ENCODE data around the gene NCOA7.

Gene NCOA7

DNA sequence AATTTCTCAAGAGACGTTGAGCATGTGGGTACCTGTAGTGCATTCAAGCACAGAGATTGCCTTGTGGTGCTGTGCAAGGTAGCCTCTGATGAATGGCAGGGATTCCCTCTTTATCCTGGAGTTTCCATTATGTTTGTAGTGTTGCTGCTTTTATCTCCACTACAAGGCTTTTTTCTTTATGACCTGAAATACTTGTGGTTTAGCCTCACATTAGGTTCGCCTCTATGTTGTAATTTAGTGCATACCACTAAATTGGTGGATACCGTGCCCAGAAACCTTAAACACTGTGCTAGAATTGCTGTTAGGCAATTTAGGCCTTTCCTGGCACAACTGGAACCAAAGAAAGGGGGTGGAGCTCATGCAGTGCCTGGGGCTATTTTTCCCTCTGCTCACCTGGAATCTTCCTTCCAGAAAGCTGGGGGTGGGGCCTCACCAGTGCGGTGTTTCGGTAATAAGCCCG is 76.8 kb downstream of the NCOA7 start:
- DNase-seq (ENCODE audit: extremely low read depth, insufficient read length): no peak
- TF ChIP-seq, protein P1, sequence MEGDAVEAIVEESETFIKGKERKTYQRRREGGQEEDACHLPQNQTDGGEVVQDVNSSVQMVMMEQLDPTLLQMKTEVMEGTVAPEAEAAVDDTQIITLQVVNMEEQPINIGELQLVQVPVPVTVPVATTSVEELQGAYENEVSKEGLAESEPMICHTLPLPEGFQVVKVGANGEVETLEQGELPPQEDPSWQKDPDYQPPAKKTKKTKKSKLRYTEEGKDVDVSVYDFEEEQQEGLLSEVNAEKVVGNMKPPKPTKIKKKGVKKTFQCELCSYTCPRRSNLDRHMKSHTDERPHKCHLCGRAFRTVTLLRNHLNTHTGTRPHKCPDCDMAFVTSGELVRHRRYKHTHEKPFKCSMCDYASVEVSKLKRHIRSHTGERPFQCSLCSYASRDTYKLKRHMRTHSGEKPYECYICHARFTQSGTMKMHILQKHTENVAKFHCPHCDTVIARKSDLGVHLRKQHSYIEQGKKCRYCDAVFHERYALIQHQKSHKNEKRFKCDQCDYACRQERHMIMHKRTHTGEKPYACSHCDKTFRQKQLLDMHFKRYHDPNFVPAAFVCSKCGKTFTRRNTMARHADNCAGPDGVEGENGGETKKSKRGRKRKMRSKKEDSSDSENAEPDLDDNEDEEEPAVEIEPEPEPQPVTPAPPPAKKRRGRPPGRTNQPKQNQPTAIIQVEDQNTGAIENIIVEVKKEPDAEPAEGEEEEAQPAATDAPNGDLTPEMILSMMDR (IDR thresholded peaks at IDR 0.05; ENCODE audit: insufficient read depth, low read length, poor library complexity, severe bottlenecking): no peak
- Histone ChIP-seq H3K4me3 (replicated peaks; ENCODE audit: low read depth, low read length) (no peak overlapping the region), H3K27me3 (replicated peaks; ENCODE audit: control insufficient read depth, insufficient read depth, low read length) (no peaks in the 10 kb centered on the region), H3K36me3 (ENCODE audit: control insufficient read depth, insufficient read depth, low read length) (no peaks in the 10 kb centered on the region)

DNA sequence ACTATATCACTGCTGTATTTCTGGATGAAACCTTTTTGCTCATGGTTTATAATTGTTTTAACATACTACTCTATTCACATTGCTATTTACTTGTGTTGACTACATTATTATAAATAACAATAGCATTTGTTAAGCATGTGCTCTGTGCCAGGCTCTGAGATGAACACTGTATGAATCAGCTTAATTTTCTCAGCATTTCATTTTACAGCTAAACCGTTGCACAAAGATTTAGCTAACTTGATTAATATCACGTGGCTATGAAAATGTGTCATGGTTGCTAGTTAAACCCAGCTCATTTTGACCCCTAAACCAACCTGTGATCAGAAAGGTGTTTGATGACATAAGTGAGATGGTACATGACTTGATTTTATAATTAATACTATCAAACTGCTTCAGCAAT is 77.5 kb downstream of the NCOA7 start:
- Histone ChIP-seq H3K4me3 (replicated peaks; ENCODE audit: low read depth, low read length) (no peak overlapping the region), H3K27me3 (replicated peaks; ENCODE audit: control insufficient read depth, insufficient read depth, low read length) (no peaks in the 10 kb centered on the region), H3K36me3 (ENCODE audit: control insufficient read depth, insufficient read depth, low read length) (no peaks in the 10 kb centered on the region)
- no peak for DNase-seq (ENCODE audit: extremely low read depth, insufficient read length)
- TF ChIP-seq, protein P1 (IDR thresholded peaks at IDR 0.05; ENCODE audit: insufficient read depth, low read length, poor library complexity, severe bottlenecking): no peak

DNA sequence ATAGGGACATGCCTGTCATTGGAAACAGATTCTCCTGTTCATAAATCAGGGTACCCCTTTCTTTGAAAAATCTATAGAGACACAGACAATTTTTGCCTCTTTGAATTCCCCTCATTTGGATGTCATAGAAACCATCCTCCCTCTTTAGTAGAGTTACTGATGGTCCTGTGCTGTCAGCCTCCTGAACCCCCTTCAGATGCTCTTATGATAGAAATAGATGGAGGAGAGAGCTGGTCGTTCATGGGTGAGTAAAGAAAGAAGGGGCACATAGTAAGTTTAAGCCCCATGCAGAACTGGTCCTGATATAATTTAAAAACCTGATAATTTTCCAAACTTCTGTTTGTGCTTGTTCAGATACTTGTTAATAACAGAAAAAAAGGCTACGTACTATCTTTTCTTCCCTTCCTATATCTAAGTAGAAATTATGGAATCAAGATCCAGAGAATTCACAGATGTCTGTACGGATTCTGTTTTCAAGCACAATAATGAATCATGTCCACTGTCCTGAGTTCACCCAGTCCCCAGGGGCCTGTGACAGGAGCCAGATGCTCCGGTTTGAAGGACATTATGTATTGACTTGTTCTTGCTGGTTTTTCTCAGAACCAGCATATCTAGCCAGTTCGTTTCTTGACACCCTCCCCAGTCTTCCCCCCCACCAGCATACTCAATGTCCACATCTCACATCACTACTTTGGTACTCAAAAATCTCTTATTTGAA is 78.1 kb downstream of the NCOA7 start:
- no peak for DNase-seq (ENCODE audit: extremely low read depth, insufficient read length)
- TF ChIP-seq, protein P1 (IDR thresholded peaks at IDR 0.05; ENCODE audit: insufficient read depth, low read length, poor library complexity, severe bottlenecking): no peak

DNA sequence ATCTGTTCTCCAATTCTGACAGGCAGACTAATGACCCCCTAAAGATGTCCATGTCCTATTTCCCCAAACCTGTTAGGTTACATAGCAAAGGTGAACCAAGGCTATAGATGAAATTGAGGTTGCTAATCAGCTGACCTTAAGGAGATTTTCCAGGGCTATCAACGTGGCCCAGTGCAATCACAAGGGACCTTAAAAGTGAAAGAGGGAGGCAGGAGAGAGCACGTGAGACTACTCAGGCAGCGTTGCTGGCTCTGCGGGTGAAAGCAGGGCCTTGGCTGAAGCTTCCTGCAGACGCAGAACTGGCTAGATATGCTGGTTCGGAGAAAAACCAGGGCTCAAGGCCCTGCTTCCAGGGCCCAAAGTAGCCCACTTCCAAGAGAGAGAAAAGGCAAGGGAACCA is 78.7 kb downstream of the NCOA7 start:
- Histone ChIP-seq H3K36me3 (ENCODE audit: control insufficient read depth, insufficient read depth, low read length) (no peaks in the 10 kb centered on the region), H3K4me3 (replicated peaks; ENCODE audit: low read depth, low read length) (no peak overlapping the region), H3K27me3 (replicated peaks; ENCODE audit: control insufficient read depth, insufficient read depth, low read length) (no peaks in the 10 kb centered on the region)
- TF ChIP-seq, protein P1 (IDR thresholded peaks at IDR 0.05; ENCODE audit: insufficient read depth, low read length, poor library complexity, severe bottlenecking): no peak
- no peak for DNase-seq (ENCODE audit: extremely low read depth, insufficient read length)

More for the DNA sequence above, 78.1 kb downstream of the NCOA7 start:
- H3K36me3 ChIP-seq (ENCODE audit: control insufficient read depth, insufficient read depth, low read length): no peaks in the 10 kb centered on the region
- no peak overlapping the region for H3K4me3 ChIP-seq (replicated peaks; ENCODE audit: low read depth, low read length)
- no peaks in the 10 kb centered on the region for H3K27me3 ChIP-seq (replicated peaks; ENCODE audit: control insufficient read depth, insufficient read depth, low read length)

DNA sequence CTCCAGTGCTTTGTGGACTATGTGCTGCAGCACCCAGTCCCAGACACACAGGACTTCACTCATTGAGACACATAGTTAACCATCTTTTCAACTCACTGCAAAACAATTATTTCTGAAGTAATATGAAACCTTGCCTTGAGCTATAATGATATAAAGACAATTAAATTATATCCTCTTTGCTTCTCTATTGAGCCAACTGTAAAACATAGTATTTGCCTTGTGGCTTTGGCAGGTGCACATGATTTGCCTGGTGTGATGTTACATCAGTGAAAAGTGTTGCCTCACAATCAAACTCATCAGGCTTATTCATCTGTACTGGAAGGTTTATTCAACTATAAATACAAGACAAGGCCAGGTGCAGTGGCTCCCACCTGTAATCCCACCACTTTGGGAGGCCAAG is 80.6 kb downstream of the NCOA7 start:
- Histone ChIP-seq H3K27me3 (replicated peaks; ENCODE audit: control insufficient read depth, insufficient read depth, low read length) (no peaks in the 10 kb centered on the region), H3K36me3 (ENCODE audit: control insufficient read depth, insufficient read depth, low read length) (no peaks in the 10 kb centered on the region), H3K4me3 (replicated peaks; ENCODE audit: low read depth, low read length) (no peak overlapping the region)
- DNase-seq (ENCODE audit: extremely low read depth, insufficient read length): no peak
- TF ChIP-seq, protein P1 (IDR thresholded peaks at IDR 0.05; ENCODE audit: insufficient read depth, low read length, poor library complexity, severe bottlenecking): no peak
